Measurements from ENCODE around the gene CFAP300. TPM values are rescaled to one million over a fixed set of nuclear protein-coding genes. Genes with fewer than 3 reads are reported as not detected.

The CFAP300 gene
- total RNA-seq, 1 experiment from 2014 or later = 1.7 TPM

DNA sequence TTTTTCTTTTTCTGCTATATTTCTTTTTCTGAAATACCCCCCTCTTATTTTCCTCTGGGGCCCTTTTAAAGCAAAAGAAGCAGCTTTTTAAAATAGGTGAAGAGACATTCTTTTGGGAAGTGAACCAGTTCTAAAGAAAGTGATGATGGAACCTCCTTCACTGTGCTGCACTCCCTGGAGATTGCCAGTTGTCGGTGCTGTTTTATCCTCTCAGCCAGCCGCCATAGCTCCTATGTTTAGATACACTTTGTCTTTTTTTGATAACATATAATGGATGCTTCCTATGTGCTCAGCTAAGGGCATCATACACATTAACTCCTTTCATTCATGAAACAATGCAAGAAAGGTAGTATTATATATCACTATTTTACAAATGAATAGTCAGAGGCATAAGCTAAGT, 14.0 kb downstream of the CFAP300 start:
- Histone ChIP-seq H3K9me3 (ENCODE audit: control insufficient read depth, low read depth, low read length) (no peaks in the 10 kb centered on the region), H2BK120ac (ENCODE audit: low read depth, low read length, poor library complexity, severe bottlenecking) (no peak overlapping the region), H3K4me2 (ENCODE audit: insufficient read depth, insufficient read length, low read length) (no peak overlapping the region), H4K91ac (ENCODE audit: insufficient read length, low read depth, low read length) (no peak overlapping the region), H4K5ac (ENCODE audit: insufficient read length, low read depth, low read length) (no peak overlapping the region), H2BK20ac (ENCODE audit: low read depth, low read length, poor library complexity, severe bottlenecking) (no peak overlapping the region), H3K56ac (ENCODE audit: insufficient read length, low read depth, low read length) (no peak overlapping the region), H4K8ac (replicated peaks; ENCODE audit: insufficient read length, low read depth, low read length) (no peak overlapping the region), H2BK12ac (ENCODE audit: insufficient read length, low read depth, low read length) (no peak overlapping the region), H3K9ac (ENCODE audit: extremely low read depth, insufficient read length, low read length) (no peak overlapping the region), H3T11ph (ENCODE audit: low read length) (no peak overlapping the region), H2AK5ac (ENCODE audit: insufficient read length, low read length) (no peak overlapping the region), H3K14ac (ENCODE audit: insufficient read depth, low read length) (no peak overlapping the region), H4K20me1 (ENCODE audit: control insufficient read depth, insufficient read depth, insufficient read length) (no peaks in the 10 kb centered on the region), H3K79me1 (ENCODE audit: insufficient read depth, low read depth, low read length, poor library complexity, severe bottlenecking) (no peaks in the 10 kb centered on the region), H3K27ac (ENCODE audit: insufficient read length, low read depth, low read length) (no peak overlapping the region), H2BK15ac (ENCODE audit: low read depth, low read length) (no peak overlapping the region), H3K4me1 (ENCODE audit: insufficient read depth, low read length) (no peaks in the 10 kb centered on the region), H3K23me2 (ENCODE audit: insufficient read length, low read depth, low read length, poor library complexity, severe bottlenecking) (no peaks in the 10 kb centered on the region), H3K27me3 (ENCODE audit: insufficient read depth, low read length) (no peaks in the 10 kb centered on the region), H3K4ac (ENCODE audit: low read depth, low read length) (no peak overlapping the region), H2AFZ (ENCODE audit: low read length) (no peak overlapping the region), H2BK5ac (ENCODE audit: insufficient read length, low read length) (no peak overlapping the region), H3K18ac (ENCODE audit: insufficient read length, low read depth, low read length) (no peak overlapping the region), H3K79me2 (ENCODE audit: insufficient read depth, low read length) (no peaks in the 10 kb centered on the region), H3K23ac (ENCODE audit: insufficient read length, low read depth, low read length) (no peak overlapping the region)
- no peaks in the 10 kb centered on the region for H3K4me1 Mint-ChIP-seq
- no peaks in the 10 kb centered on the region for H3K36me3 Mint-ChIP-seq (ENCODE audit: insufficient read depth in 1 of 3, low read depth in 3 of 3)
- no peaks in the 10 kb centered on the region for H3K9me3 Mint-ChIP-seq
- TF ChIP-seq CTCF (conservative IDR thresholded peaks at IDR 0.05) = peak; percentile 54
- no CpG with 5 or more reads among the region's 2 CpGs for WGBS (ENCODE audit: extremely low coverage, insufficient read length, low lambda C conversion rate)
- no peak for DNase-seq
- no peak overlapping the region for H3K4me3 Mint-ChIP-seq
- no peaks in the 10 kb centered on the region for H3K27me3 Mint-ChIP-seq (ENCODE audit: low read depth)
- no peak overlapping the region for H3K27ac Mint-ChIP-seq
